HG02885 (cell line): ENCODE results near the gene LYRM7.
"Not testable (repeated sequence)": the region's sequence is repeated elsewhere in the genome, so short reads cannot be mapped to it uniquely, and the experiment has no call there.

ENCODE experiments used
- ATAC-seq: cut with Tn5 transposase; IDR thresholded peaks from one replicate; pipeline ENCODE4 v1.9.1; 2021; ENCODE audit warnings: mild to moderate bottlenecking; ENCODE audit not compliant: unreplicated experiment, poor library complexity

The LYRM7 gene

DNA sequence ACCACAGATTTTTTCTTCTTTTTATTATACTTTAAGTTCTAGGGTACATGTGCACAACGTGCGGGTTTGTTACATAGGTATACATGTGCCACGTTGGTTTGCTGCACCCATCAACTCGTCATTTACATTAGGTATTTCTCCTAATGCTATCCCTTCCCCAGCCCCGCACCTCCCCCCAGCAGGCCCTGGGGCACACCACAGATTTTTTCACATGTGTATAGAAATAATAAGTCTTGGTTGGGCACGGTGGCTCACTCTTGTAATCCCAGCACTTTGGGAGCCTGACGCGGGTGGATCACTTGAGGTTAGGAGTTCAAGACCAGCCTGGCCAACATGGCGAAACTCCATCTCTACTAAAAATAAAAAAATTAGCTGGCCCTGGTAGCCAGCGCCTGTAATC is 83.3 kb downstream of the LYRM7 start:
- ATAC-seq, result not testable (repeated sequence)

DNA sequence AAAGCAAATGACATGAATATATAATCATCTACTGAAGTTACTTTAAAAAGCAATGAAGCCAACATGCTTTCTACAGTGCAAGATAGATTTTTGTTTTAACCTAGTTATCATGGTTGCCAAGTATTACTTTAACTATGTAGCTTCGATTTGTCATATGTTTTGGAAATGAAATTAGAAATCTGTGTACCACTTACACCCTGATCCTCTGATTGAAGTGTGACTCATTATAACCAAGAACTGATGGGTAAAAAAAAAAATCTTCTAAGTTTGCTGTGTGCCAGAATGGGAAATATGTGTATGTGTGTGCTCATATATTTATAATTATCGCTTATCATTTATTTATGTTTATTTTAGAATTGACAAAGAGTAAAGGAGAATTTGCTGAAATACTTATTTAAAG is 84.0 kb downstream of the LYRM7 start:
- no peak for ATAC-seq
